HepG2 (cell line): ENCODE data around the gene HAGH. TPM values are rescaled to one million over a fixed set of nuclear protein-coding genes. Genes with fewer than 3 reads are reported as not detected.
A peak's percentile ranks its signal among the peaks of the same experiment; 100 is the strongest.

Source experiments
- AKAP8 ChIP-seq: sonication (generic); formaldehyde crosslinking; IDR thresholded peaks from 2 replicates; pipeline ENCODE4 v1.5.1; 2020; ENCODE audit warnings: mild to moderate bottlenecking, missing genetic modification reagents
- EEA1 ChIP-seq: sonication (generic); formaldehyde crosslinking; IDR thresholded peaks from 2 replicates; pipeline ENCODE4 v1.5.1; 2020; ENCODE audit warnings: mild to moderate bottlenecking, missing genetic modification reagents, borderline replicate concordance
- KMT2A ChIP-seq: sonication (generic); formaldehyde crosslinking; IDR thresholded peaks from 2 replicates; pipeline ENCODE4 v1.4.0; 2020; ENCODE audit warnings: missing genetic modification reagents
- POLR2A ChIP-seq, 2 experiments: IDR thresholded peaks; 2 replicates each; pipeline ENCODE4 v1.6.1; 2011; ENCODE audit warnings: low read depth in 2 of 2, low read length in 2 of 2, mild to moderate bottlenecking in 1 of 2, moderate library complexity in 1 of 2; ENCODE audit not compliant: insufficient read depth in 1 of 2
- SAP130 ChIP-seq: IDR thresholded peaks from 2 replicates; pipeline ENCODE4 v1.6.1; 2016; ENCODE audit warnings: low read depth
- TBX2 ChIP-seq: sonication (generic); formaldehyde crosslinking; IDR thresholded peaks from 2 replicates; pipeline ENCODE4 v1.5.0; 2020; ENCODE audit warnings: missing genetic modification reagents, mild to moderate bottlenecking, borderline replicate concordance
- THAP11 ChIP-seq: IDR thresholded peaks from 2 replicates; pipeline ENCODE4 v1.6.1; 2016; ENCODE audit warnings: missing biosample characterization, missing genetic modification reagents
- ZFY ChIP-seq: sonication (generic); formaldehyde crosslinking; IDR thresholded peaks from 2 replicates; pipeline ENCODE4 v1.4.0; 2020; ENCODE audit warnings: missing genetic modification reagents
- ZNF33B ChIP-seq: sonication (generic); formaldehyde crosslinking; IDR thresholded peaks from 2 replicates; pipeline ENCODE4 v1.5.1; 2020; ENCODE audit warnings: mild to moderate bottlenecking, missing genetic modification reagents
- ZNF350 ChIP-seq: sonication (generic); formaldehyde crosslinking; IDR thresholded peaks from 2 replicates; pipeline ENCODE4 v1.4.0; 2020; ENCODE audit warnings: mild to moderate bottlenecking, low read depth, missing genetic modification reagents, borderline replicate concordance
- ZNF609 ChIP-seq: sonication (generic); formaldehyde crosslinking; IDR thresholded peaks from 2 replicates; pipeline ENCODE4 v1.4.0; 2020; ENCODE audit warnings: mild to moderate bottlenecking, missing genetic modification reagents, borderline replicate concordance
- ZSCAN12 ChIP-seq: sonication (generic); formaldehyde crosslinking; IDR thresholded peaks from 2 replicates; pipeline ENCODE4 v1.9.0; 2021; ENCODE audit warnings: mild to moderate bottlenecking, missing genetic modification reagents
- polyA plus RNA-seq, 8 experiments: library from polyadenylated mRNA; depleted of rRNA in 3 of 8; stranded (reverse) in 7 of 8; unstranded in 1 of 8; fragments of >200 nt; fragmentation: Illumina TruSeq in 4 of 8; extraction: Trizol in 4 of 8; gene quantifications; 2 replicates each; pipeline versions ENCODE4 v1.2.1 to v1.2.3, GENCODE V29; 2011 to 2016; ENCODE audit warnings: low read depth in 4 of 8, missing spikeins in 1 of 8, mixed read lengths in 1 of 8; ENCODE audit not compliant: insufficient read depth in 1 of 8
- total RNA-seq, 5 experiments: library from RNA; depleted of rRNA; stranded (reverse); fragments of >200 nt; fragmentation: Illumina TruSeq; extraction: Trizol; gene quantifications; 2 replicates each; pipeline ENCODE4 v1.2.3, GENCODE V29; 2016; ENCODE audit warnings: low read depth in 1 of 5
- TF ChIP-seq, protein P1 (sequence below): sonication (generic); formaldehyde crosslinking; IDR thresholded peaks from 2 replicates; pipeline ENCODE4 v1.4.0; 2020; ENCODE audit warnings: missing genetic modification reagents, borderline replicate concordance

HAGH gene
- total and polyA plus RNA-seq, 2 of the 13 experiments (the other 11 are each of a cell fraction or from before 2014, with no cell fraction given) = 70.4 to 95.4 TPM

GRCh38 chr16:1794221-1794871, 32.3 kb downstream of the HAGH start (continued):
- TF ChIP-seq ZFY (CRISPR knock-in tag) (peak; percentile 53), SAP130 (CRISPR knock-in tag) (peak; percentile 62), ZNF350 (CRISPR knock-in tag) (peak; percentile 49; the same call in 1 of the 2 replicates), ZNF33B (CRISPR knock-in tag) (no peak), TBX2 (peak; percentile 36), AKAP8 (CRISPR knock-in tag) (peak; percentile 55), ZNF609 (CRISPR knock-in tag) (peak; percentile 70), POLR2A (IDR thresholded peaks at IDR 0.05; ENCODE audit: insufficient read depth in 1 of 2, low read depth in 2 of 2, low read length in 2 of 2) (peak in 1 of 2 experiments; percentile 61; a peak in 1 of 4 replicates), KMT2A (peak; percentile 33; the same call in 1 of the 2 replicates), EEA1 (CRISPR knock-in tag) (peak; percentile 38; the same call in 1 of the 2 replicates), ZSCAN12 (CRISPR knock-in tag) (no peak), THAP11 (CRISPR knock-in tag) (peak; percentile 50; the same call in 1 of the 2 replicates)
- TF ChIP-seq, protein P1, sequence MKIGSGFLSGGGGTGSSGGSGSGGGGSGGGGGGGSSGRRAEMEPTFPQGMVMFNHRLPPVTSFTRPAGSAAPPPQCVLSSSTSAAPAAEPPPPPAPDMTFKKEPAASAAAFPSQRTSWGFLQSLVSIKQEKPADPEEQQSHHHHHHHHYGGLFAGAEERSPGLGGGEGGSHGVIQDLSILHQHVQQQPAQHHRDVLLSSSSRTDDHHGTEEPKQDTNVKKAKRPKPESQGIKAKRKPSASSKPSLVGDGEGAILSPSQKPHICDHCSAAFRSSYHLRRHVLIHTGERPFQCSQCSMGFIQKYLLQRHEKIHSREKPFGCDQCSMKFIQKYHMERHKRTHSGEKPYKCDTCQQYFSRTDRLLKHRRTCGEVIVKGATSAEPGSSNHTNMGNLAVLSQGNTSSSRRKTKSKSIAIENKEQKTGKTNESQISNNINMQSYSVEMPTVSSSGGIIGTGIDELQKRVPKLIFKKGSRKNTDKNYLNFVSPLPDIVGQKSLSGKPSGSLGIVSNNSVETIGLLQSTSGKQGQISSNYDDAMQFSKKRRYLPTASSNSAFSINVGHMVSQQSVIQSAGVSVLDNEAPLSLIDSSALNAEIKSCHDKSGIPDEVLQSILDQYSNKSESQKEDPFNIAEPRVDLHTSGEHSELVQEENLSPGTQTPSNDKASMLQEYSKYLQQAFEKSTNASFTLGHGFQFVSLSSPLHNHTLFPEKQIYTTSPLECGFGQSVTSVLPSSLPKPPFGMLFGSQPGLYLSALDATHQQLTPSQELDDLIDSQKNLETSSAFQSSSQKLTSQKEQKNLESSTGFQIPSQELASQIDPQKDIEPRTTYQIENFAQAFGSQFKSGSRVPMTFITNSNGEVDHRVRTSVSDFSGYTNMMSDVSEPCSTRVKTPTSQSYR (CRISPR knock-in tag) = peak; percentile 81
